NK-92 treated with Interleukin-12 subunit alpha and Interleukin-12 subunit beta, amount 100 ng/mL, for 24 hours (cell line): Measurements from ENCODE around the gene PAIP2.
"Not testable (repeated sequence)": the region's sequence is repeated elsewhere in the genome, so short reads cannot be mapped to it uniquely, and the experiment has no call there.

Source experiments
- DNase-seq: peaks from one replicate; lab custom pipeline; 2025; lab: John Stamatoyannopoulos, UW

The PAIP2 gene

GRCh38 chr5:139315056-139315615 is 26.5 kb upstream of the PAIP2 start:
- DNase-seq, result no peak

DNA sequence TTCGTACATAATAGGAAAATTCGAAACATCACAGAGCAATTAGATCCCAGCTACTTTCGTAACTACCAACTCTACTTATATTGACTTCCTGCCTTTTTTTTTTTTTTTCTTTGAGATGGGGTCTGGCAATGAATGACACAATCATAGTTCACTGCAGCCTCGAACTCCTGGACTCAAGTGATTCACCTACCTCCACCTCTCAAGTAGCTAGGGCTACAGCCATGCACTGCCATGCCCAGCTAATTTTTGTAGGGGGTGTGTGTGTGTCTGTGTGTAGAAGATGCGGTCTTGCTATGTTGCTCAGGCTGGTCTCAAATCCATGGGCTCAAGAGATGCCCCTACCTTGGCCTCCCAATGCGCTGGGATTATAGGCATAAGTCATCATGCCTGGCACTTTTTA is 5.8 kb upstream of the PAIP2 start:
- no peak for DNase-seq

DNA sequence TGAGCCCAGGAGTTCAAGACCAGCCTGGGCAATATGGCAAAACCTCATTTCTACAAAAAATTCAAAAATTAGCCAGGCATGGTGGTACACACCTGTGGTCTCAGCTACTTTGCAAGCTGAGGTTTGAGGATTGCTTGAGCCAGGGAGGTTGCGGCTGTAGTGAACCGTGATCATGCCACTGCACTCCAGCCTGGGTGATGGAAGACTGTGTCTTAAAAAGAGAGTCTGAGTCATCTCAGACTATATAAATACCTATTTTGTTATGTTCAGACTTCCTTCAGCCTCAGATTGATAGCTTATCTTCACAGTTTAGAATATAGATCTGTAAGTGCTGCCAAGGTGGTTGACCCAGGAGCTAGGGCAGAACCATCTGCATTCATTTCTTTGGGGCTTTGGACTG is 1.6 kb upstream of the PAIP2 start:
- no peak for DNase-seq

DNA sequence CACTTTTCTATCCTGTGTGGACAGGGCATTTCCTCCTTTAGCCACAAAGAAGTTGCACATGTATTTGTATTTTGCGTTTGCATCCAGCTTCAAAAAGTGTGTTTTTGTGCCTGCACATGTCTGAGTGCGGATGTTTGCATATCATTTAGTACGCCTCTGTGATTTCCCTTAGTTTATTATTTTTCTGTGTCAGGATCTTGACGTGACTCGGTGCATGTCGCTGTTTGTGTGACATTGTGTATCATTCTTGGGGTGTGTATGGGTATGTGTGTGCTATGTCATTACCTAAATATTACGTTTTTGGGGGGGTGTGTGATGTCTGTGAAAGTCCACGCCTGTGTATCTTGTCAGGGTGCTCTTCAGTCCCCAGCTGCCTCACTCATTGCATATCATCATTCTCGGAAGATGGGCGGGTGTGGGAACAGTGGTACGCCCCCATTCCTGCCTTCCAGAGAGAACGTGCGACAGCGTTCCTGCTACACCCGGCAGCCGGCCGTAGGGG is 416 bp upstream of the PAIP2 start:
- DNase-seq, result no peak

- DNase-seq, result no peak
Measured at GRCh38 chr5:139342423-139342723, 719 bp downstream of the PAIP2 start.

- DNase-seq, result no peak
Measured at GRCh38 chr5:139343476-139343875, 1.8 kb downstream of the PAIP2 start.

GRCh38 chr5:139344177-139344576 is 2.5 kb downstream of the PAIP2 start:
- DNase-seq, result no peak

DNA sequence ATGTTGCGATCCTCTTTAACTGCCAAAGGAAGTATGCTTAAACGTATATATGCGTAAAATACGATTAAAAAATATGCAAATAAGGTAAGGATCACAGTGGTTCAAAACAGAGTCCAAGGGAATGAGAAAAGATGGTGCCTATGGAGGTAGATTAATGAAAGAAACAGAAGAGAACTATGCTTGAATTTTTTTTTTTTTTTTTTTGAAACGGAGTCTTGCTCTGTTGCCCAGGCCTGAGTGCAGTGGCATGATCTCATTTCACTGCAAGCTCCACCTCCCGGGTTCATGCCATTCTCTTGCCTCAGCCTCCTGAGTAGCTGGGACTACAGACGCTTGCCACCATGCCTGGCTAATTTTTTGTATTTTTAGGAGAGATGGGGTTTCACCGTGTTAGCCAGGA is 3.8 kb downstream of the PAIP2 start:
- DNase-seq, result not testable (repeated sequence)

DNA sequence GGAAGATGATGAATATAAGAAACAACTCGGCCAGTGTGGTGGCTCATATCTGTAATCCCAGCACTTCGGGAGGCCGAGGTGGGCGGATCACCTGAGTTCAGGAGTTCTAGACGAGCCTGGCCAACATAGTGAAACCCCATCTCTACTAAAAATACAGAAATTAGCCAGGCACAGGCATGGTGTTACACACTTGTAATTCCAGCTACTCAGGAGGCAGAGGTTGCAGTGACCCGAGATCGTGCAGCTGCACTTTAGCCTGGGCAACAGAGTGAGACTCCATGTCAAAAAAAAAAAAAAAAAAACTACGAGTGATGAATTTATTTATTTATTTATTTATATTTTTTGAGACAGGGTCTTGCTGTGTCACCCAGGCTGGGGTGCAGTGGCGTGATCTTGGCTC is 6.2 kb downstream of the PAIP2 start:
- not testable (repeated sequence) for DNase-seq

GRCh38 chr5:139354186-139354585 is 12.5 kb downstream of the PAIP2 start:
- DNase-seq, result no peak

DNA sequence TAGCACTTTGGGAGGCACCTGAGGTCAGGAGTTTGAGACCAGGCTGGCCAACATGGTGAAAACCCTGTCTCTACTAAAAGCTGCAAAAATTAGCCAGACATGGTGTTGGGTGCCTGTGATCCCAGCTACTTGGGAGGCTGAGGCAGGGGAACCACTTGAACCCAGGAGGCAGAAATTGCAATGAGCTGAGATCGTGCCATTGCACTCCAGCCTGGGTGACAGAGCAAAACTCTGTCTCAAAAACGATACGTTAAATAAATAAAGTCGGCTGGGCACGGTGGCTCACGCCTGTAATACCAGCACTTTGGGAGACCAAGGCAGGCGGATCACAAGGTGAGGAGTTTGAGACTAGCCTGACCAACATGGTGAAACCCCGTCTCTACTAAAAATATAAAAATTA is 14.2 kb downstream of the PAIP2 start:
- not testable (repeated sequence) for DNase-seq

GRCh38 chr5:139358064-139358463 is 16.4 kb downstream of the PAIP2 start:
- no peak for DNase-seq

- DNase-seq, result no peak
Measured at GRCh38 chr5:139360384-139360783, 18.7 kb downstream of the PAIP2 start.

- DNase-seq, result no peak
Measured at GRCh38 chr5:139361835-139362429, 20.3 kb downstream of the PAIP2 start.

DNA sequence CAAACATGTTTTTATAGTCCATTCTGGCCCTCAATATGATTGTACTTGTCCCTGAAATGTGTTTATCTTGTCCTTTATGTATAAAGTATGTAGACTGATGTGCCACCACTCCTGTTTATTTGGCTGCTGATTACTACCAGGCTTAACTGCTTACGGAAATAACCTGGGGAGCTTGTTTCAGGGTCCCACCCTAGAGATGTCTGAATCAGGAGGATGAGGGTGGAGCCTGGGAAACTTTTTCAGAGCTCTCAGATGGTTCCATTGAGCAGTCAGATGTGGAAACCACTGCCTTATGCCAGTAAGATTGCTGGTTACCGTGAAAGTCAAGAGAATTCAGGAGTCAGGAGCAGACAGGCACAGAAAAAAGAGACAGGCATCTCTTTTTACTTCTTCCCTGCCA is 22.3 kb downstream of the PAIP2 start:
- no peak for DNase-seq

GRCh38 chr5:139364466-139364865 is 22.8 kb downstream of the PAIP2 start:
- no peak for DNase-seq

GRCh38 chr5:139368613-139369012 is 27.0 kb downstream of the PAIP2 start:
- DNase-seq, result no peak

DNA sequence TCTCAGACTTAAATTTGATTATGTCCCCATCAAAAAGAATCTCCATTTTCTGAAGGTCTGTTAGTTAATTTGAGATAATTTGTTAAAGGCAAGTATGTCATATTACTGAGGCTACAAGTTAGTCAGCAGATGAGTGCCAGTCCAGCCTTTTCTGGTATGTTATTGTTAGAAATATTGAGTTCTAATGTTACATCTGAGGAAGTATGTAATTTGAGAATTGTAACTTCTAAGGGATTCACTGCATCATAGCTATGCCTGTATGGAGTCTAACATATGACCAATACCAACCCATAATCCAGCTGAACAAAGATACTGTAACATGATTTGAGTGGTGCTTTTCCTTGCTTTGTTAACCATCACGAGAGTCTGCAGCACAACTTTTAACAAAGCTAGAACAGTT is 27.5 kb downstream of the PAIP2 start:
- no peak for DNase-seq

- no peak for DNase-seq
Measured at GRCh38 chr5:139371482-139372435, 30.1 kb downstream of the PAIP2 start.

- DNase-seq, result no peak
Measured at GRCh38 chr5:139374909-139375308, 33.3 kb downstream of the PAIP2 start.

GRCh38 chr5:139376364-139376763 is 34.7 kb downstream of the PAIP2 start:
- no peak for DNase-seq

DNA sequence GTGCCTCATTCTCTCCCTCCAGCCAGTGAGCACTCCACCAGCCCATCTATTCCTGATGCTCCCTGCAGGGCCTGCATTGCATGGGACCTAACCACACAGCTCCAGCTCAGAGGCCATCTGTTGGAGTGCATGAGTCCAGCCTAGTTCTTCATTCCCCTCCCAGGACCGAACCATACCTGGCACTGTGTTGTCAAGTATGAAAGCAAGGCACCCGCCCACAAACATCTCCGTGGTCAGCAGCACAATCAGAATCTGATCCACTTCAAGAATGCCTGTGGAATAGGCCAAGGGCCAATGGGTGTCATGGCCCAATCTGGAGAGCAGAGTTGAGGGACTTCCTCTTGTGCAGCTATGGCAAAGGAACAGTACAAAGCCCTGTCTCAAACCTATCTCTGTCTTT is 35.6 kb downstream of the PAIP2 start:
- no peak for DNase-seq
